OCI-LY1 (cell line): ENCODE measurements around the gene TMED4.

ENCODE experiments used
- EZH2 ChIP-seq: fragments of 200-600 bp; sonication (generic), shearing (Covaris generic); IDR thresholded peaks from 2 replicates; pipeline ENCODE4 v1.8.0; 2017; ENCODE audit warnings: borderline replicate concordance, mixed run types, mild to moderate bottlenecking, antibody characterized with exemption, low read length, moderate library complexity, mixed read lengths
- TF ChIP-seq, protein P1 (sequence below): fragments of 200-600 bp; sonication (generic), shearing (Covaris generic); IDR thresholded peaks from 2 replicates; pipeline ENCODE4 v1.5.1; 2017; ENCODE audit warnings: mild to moderate bottlenecking, antibody characterized with exemption, low read length, moderate library complexity, mixed read lengths

DNA sequence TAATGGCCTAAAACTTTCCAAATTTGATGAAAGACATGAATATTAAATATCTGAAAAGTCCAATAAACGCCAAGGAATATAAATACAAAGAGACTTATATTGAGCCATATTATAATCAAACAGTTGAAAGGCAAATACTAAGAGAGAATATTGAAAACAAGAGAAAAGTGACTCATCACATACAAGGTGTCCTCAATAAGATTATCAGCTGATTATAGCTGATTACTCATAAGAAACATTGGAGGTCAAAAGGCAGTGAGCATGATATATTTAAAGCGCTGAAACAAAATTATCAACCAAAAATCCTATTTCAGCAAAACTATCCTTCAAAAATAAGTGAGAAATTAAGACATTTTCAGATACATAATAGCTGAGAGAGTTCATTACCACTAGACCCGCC lies 33.1 kb downstream of the TMED4 start:
- no peak for TF ChIP-seq EZH2
- TF ChIP-seq, protein P1, sequence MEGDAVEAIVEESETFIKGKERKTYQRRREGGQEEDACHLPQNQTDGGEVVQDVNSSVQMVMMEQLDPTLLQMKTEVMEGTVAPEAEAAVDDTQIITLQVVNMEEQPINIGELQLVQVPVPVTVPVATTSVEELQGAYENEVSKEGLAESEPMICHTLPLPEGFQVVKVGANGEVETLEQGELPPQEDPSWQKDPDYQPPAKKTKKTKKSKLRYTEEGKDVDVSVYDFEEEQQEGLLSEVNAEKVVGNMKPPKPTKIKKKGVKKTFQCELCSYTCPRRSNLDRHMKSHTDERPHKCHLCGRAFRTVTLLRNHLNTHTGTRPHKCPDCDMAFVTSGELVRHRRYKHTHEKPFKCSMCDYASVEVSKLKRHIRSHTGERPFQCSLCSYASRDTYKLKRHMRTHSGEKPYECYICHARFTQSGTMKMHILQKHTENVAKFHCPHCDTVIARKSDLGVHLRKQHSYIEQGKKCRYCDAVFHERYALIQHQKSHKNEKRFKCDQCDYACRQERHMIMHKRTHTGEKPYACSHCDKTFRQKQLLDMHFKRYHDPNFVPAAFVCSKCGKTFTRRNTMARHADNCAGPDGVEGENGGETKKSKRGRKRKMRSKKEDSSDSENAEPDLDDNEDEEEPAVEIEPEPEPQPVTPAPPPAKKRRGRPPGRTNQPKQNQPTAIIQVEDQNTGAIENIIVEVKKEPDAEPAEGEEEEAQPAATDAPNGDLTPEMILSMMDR: no peak
